Fibroblast of gingiva (primary cell): ENCODE data around the gene KIF25.
"Not testable (repeated sequence)": the region's sequence is repeated elsewhere in the genome, so short reads cannot be mapped to it uniquely, and the experiment has no call there.

Experiments used
- DNase-seq: peaks from one replicate; pipeline ENCODE4 v3.0.0-alpha.2; 2011; ENCODE audit warnings: low read depth

KIF25 gene

DNA sequence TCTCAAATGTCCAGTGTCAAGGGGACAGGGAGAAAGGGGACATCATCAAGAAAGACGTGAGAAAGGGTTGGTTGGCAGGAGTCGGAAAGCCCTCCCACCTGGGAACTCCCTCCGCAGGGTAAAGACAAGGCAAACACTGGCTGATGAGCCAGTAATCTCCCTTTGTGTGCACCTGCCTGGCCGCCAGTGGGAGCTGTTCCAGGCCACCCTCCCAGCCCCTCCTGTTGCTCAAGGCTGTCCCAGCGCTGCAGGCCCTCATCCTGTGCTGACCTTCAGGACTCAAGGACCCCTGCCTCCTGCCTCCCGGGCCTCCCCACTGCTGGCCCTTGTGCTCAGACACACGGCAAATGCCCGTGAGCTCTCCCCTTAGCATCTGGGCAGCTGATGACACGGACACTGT is 74.1 kb downstream of the KIF25 start:
- no peak for DNase-seq

DNA sequence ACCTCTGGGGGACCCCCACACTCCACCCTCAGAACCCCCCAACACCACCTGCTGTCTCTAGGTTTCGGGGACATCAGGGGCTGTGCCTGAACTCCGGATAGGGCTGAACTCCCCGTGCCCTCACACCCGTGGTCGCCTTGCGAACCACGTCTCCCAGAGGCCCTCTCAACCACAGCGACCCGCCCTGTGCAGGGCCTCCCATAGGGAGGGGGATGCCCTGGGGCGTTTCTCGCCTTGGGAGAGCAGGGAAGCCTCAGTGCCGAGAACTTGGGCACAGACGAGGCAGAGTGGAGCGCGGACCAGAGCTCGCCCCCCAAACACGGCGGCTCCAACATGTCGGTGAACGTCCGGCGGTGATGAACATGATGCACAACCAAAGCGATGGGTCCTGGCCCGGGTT is 74.8 kb downstream of the KIF25 start:
- no peak for DNase-seq

DNA sequence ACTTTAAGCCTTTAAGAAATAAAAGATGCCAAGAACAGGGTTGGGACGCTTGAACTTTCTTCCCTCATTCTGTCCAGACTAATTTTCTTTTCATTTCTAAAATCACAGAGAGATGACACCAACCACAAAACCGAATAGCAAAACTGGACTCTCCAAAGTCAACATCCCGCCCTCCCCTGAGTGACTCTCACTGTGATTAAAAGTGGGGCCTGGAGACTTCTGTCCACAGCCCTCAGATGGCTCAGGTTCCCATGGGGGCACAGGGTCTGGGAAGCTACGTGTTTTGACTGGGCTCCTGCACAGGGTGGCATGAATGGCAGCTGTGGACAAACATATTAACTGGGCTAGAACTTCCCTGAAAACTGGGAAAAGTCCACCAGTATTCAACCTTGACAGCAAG is 75.3 kb downstream of the KIF25 start:
- DNase-seq = no peak

DNA sequence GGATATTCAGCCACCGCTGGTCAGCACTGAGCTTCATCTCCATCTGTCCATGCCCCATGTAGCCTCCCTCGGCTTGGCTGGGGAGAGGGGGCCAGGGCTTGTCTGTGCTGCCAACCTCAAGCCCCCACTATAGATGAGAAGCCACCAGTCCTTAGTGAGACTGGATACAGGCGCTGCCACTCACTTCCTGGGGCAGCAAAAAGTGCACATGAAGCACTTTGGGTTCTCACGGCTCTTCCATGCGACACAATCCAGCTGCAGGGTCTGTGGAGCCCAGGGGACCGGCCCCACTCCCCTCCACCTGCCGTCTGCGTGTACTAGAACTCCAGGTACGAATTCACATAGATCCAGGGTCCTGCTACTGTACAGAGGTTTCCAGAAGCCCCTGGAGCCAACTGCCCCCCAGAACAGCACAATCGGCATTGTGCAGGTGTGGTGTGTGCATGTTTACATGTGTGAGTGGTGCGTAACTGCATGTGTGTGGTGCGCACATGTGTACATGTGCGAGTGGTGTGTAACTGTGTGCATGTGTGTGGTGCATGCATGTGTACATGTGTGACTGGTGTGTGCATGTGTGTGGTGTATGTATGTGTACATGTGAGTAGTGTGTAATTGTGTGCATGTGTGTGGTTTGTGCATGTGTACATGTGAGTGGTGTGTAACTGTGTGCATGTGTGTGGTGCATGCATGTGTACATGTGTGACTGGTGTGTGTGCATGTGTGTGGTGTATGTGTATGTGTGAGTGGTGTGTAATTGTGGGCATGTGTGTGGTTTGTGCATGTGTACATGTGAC is 76.7 kb downstream of the KIF25 start:
- no peak for DNase-seq

DNA sequence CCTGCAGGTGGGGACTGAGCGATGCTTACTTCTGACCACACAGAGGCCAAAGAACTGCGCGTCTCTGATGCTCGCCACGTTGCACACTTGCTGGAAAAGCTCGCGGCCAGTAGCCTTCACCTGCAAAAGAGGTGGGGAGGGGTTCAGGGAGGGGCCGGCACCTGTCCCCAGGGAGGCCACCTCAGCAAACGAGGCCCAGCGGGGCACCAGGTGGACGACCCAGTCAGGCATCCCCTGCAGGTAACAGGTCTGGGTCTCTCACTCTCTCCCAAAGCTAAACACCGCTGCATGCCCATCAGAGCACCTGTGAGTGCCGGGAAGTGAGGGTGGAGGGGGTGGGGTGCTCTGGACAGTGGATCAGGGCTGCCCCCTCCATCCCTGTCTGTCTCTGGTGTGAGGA is 77.7 kb downstream of the KIF25 start:
- DNase-seq = no peak

DNA sequence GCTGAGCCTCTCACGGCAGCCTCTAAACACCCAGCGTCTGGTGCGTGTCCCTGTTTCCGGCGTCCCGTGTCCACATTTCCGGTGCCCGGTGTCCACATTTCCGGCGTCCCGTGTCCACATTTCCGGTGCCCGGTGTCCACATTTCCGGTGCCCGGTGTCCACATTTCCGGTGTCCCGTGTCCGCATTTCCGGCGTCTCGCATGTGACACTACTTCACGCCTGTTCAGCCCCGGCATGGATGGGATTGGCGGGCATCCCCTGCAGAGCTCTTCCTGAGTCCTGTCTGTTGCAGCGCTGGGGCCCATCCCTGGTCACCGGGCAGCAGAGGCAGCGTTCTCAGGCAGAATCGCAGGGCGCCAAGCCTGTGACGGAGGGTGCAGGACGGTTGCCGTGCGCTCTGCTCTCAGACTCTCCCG is 78.3 kb downstream of the KIF25 start:
- no peak for DNase-seq

DNA sequence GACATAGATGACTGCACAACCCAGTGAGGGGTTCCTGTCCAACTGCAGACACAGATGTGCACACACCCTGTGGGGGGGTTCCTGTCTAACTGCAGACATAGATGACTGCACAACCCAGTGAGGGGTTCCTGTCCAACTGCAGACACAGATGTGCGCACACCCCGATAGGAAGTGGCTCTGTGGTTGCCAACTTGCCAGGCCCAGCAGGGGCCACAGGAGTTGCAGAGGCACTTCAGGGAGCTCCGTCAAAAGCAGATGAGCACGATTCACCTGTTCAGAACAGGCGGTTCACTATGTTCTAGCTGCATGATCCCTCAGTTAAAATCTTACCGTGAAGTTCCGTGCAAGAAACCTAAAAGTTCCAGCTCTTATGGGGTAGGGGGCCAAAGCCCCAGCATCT is 79.9 kb downstream of the KIF25 start:
- DNase-seq = not testable (repeated sequence)

DNA sequence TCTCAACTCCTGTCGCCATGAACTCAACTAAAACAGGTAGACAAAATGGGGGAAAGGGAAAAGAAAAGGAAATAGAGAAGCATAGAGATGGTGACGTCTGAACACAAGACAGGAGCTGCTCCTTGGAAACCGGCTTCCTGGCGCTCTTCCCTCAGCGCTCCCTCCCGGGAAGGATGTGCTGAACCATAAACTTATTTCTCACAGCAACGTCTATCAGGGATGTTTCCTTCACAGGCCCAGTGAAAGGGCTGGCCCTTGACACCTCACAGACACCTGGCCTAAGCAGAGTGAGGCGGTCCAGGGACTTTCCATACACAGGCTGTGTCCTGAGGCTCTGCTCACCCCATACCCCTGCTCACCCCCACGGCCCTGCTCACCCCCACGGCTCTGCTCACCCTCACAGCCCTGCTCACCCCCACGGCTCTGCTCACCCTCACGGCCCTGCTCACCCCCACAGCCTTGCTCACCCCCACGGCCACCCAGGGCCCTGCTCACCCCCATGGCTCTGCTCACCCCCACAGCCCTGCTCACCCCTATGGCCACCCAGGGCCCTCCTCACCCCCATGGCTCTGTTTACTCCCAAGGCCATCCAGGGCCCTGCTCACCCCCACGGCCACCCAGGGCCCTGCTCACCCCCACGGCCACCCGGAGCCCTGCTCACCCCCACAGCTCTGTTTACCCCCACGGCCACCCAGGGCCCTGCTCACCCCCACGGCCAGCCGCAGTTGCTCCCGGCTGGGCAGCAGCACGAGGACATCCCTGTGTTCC is 80.9 kb downstream of the KIF25 start:
- DNase-seq = no peak

DNA sequence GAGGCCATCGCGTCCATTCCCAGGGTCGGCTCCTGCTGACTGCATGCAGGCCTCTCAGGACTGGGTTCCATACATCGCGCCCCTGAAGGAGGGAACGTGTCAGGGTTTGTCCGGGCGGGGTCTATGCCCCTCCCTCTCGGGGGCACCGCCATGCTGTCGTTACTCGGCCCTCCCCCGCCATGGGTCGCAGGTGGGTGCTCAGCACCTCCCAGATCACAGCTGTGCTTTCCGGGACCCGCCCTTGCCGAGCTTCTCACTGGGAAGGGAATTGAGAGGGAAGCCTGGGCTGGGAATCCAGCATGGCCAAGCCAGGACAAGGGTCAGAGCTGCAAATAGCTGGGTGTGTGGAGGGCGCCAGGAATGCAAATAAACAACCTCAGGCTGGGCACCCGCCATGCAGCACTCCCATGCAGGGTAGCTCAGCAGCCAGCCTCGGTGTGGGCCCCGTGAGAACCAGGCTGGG is 81.5 kb downstream of the KIF25 start, which contains the start of gene FRMD1:
Gene FRMD1 (minus strand): TSS at position 270 of the 463 bp plus-strand sequence. CDS start 118 bp downstream, at position 152.
- no peak for DNase-seq

DNA sequence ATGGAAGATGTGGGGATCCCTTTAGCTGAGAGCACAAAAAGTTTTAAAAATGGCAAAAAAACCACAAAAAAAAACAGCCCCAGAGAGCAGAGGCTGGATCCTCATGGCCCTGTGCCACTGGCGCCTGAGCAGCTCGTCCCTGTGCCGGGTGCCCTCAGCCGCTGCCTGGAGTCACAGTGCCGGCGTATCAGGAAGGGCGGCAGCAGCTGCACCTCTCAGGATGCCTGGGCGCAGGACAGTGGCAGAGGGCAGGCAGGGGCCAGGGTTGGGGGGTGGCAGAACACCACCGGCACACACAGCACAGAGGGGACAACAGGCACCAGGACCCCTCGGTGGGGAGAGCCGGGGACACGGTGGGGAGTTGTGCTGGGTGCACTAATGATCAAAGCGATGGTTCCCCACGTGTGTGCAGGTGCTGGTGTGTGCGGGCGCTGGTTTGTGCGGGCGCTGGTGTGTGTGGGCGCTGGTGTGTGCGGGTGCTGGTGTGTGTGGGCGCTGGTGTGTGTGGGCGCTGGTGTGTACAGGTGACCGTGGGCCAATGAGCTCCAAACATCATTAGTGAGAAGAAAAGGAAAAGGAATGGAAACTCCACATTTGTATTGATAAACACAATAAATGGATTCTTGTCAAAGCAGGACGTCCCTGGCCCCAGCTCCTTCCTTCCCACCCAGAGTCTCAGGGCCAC is 83.1 kb downstream of the KIF25 start:
- DNase-seq = no peak

DNA sequence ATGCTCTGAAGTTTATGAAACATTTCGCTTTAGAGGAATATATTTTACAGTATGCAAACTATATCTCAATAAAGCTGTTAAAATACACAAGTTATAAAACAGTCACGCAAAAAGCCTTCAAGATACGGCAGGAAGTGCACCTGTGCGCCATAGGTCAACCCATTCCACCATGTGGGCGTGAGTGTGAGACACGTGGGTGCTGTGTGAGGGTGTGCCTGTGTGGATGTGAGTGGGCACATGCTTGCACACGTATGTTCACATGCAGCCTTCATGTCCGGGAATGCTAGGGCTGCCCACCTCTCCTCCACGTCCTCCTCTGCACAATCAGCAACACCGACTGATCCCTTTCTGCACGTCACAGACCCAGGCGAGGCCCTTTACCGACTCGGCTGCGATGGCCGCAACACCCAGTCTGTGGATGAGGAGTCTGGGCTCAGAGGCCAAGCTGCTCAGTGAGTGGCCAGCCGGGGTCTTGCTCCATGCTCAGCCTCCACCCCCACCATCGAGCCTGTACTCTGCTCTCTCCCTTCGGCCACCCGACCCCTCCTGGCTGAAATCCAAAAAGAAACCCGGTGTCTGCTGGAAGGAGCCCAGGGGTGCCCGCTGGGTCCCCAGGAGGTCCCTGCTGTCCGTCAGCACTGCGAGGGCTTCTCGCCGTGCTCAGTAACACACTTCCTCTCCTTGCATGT is 84.5 kb downstream of the KIF25 start:
- no peak for DNase-seq

DNA sequence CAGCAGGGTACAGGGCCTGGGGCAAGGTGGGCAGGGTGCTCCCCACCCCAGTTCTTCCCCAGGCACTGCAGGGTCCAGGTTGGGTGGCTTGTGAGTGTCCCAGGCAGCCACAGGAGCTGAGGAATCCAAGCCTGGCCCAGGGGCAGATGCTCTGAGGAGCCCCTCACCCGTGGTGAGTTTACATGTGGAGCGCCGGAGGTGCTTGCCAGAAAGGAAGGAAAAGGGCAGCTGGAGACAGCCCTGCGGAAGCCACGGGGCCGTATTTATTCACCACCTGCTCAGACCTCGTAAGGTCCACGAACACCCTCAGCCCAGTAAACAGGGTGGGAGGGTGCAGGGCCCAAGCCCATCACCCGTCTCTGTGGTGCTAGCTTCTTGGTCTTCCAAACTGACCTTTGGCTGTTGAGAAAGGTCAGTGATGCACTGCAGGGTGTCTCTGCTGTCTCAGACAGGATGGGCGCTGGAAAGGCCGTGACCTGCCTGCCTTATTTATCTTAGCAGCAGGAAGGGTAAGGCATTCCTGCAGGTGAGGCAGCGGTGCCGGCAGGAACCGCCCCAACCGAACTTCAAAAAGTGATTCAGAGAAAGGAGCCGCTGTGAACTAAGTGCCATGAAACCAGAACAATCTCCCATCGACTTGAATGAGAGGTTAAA is 85.5 kb downstream of the KIF25 start:
- no peak for DNase-seq

DNA sequence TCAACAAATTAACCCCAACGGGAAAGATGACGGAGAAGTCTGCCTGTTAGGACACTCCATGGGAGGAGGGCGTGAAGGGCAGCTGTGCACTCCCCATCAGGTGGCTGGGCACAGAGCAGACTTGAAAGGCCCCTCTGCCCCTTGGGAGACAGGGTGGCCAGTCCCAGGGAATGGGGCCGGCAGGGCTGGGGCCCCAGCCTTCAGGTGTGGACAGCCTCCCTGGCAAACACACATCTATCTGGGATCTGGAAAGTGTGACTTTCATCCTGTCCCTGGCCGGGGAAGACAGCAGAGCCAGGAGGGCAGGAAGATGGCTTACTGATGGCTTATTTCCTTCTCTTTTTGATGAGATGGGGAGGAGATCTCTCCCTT is 86.0 kb downstream of the KIF25 start:
- DNase-seq = no peak

DNA sequence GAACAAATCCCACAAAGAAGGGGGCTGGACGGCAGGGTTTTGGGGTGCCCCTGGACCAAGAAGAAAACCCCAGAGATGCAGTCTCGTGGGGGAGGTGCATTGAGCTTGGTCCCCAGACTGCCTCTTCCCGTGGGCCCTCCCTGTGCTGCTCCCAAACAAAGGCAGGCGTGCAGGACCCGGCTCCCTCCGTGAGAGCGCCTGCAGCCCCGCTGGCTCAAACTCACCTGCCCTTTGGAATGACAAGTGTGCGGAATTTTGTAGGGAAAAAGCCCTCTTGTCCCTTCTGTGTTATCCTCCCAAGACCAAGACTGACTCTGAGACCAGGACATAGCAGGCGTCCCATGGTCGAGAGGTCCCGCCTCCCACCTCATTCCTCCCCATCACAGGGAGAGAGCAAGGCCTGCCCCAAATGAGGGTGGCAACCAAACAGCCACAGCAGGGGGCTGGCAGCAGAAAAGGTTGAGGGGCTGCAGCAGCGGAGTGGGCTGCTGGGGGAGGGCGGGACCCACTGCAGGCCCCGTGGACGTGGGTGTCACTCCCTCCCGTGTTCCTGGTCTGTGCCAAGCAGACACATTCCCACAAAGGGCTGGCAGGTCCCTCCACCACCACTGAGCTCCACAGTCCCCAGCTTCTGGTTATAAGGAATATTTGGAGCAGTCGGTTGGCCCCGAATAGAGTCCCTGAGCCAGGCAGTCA is 87.1 kb downstream of the KIF25 start:
- DNase-seq = no peak

DNA sequence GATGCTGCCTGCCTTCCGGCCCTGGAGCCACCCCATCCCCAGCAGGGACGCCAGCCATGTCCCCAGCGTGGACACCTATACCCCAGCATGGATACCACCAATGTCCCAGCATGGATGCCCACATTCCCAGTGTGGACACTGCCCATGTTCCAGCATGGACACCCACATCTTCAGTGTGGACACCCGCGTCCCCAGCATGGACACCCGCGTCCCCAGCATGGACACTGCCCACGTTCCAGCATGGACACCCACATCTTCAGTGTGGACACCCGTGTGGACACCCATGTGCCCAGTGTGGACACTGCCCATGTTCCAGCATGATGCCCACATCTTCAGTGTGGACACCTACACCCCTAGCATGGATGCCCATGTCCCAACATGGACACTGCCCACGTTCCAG is 88.6 kb downstream of the KIF25 start:
- DNase-seq = no peak

DNA sequence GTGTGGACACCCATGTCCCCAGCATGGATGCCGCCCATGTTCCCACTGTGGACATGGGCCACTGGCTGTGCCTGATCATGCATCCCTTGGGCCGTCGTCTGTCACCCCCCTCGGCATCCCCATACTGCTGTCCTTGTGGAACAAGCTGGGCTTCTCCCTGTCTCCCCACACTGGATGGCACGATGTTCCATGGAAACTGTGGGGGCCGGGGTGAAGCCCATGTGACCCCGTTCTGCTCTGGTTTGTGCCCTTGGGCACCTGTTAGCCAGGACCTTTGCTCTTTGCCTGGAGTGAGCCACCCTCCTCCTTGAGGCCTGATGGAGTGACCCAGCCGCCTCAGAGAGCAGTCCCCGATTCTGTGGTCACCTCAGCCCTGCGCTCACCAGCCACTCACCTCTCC is 89.1 kb downstream of the KIF25 start:
- DNase-seq = no peak

DNA sequence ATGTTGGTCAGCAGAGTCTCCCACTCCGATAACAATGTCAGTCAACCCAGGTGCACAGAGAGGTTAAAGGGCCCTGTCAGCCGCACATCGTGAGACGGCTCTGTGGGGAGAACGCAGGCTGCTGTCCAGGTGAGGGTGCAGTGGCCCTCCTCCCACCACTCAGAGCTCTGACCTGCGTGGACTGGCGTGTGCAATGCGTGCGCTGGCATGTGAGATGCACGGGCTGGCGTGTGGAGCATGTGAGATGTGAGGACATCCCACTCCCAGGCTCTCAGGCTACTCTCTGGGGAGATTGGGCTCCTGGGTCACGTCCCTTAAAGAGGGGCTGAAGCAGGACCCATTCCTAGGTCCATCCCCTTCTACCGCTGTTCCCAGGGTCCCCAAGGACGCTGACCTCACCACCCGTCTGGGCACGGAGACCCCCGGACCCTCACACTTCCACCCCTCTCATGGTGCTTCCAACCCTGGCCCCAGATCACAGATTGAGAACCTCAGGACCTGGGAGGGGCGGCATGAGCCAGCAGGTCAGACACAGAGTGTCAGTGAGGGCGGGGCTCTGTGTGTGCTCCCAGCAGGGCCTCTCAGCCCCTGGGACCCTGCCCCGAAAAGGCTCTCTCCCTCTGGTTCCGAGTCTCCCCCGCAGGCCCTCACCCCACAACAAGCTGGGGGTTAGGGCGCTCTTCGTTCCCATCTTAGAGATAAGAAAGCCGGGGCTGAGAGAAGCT is 90.1 kb downstream of the KIF25 start:
- DNase-seq = no peak

DNA sequence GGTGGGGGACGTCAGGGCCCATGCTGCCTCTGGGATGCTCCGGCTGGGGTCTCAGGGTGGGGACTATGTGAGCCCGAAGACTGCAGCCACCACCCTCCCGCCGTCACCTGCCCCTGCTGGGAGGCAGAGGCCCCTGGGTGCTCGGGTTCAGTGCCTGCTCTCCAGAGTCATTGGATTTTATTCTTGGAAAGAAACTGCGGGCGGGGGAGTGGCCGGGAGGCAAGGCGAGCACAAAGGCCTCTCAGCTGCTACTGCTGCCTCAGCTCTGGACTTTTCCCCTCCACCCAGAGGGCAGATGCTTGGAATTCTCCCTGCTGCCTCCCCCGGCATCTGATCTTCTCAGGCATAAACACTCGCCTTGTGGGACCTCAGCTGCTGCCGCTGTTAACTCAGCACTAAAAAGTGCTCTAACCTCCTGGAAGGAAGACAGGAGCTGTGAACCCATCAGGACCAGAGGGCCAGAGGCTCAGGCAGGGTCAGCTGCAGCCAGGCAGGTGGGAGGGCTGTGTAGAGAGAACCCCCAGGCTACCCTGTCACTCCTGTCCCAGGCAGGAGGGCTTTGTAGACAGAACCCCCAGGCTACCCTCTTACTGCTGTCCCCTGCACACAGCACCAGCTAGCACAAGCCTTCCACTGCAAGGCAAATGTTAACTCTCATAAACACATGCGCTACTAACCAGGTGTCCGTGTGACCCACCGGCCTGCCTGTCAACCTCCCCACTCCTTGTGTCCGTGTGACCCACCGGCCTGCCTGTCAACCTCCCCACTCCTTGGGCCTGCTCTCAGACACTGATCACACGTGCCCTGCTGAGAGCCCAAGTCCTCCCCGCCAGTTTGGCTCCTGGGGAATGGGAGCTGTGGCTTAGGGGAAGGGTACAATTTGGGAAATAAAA is 90.9 kb downstream of the KIF25 start:
- DNase-seq = no peak
